GM12801 (cell line): Measurements from ENCODE around the gene ZNF599.

Experiments used
- TF ChIP-seq, protein P1 (sequence below): IDR thresholded peaks from one replicate; pipeline ENCODE4 v1.5.1; 2011; ENCODE audit warnings: control low read depth; ENCODE audit not compliant: insufficient read length; ENCODE audit errors: extremely low read depth

ZNF599 gene

DNA sequence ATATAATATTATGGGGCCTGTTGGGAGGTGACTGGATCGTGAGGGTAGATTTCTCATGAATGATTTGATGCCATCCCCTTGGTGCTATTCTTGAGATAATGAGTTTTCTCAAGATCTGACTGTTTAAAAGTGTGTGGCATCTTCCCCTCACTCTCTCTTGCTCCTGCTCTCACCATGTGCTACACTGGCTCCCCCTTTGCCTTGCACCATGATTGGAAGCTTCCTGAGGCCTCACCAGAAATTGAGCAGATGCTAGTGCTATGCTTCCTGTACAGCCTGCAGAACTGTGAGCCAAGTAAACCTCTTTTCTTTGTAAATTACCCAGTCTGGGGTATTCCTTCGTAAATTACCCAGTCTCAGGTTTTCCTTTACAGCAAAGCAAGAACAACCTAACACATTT lies 1.8 kb upstream of the ZNF599 start:
- TF ChIP-seq, protein P1, sequence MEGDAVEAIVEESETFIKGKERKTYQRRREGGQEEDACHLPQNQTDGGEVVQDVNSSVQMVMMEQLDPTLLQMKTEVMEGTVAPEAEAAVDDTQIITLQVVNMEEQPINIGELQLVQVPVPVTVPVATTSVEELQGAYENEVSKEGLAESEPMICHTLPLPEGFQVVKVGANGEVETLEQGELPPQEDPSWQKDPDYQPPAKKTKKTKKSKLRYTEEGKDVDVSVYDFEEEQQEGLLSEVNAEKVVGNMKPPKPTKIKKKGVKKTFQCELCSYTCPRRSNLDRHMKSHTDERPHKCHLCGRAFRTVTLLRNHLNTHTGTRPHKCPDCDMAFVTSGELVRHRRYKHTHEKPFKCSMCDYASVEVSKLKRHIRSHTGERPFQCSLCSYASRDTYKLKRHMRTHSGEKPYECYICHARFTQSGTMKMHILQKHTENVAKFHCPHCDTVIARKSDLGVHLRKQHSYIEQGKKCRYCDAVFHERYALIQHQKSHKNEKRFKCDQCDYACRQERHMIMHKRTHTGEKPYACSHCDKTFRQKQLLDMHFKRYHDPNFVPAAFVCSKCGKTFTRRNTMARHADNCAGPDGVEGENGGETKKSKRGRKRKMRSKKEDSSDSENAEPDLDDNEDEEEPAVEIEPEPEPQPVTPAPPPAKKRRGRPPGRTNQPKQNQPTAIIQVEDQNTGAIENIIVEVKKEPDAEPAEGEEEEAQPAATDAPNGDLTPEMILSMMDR = no peak

DNA sequence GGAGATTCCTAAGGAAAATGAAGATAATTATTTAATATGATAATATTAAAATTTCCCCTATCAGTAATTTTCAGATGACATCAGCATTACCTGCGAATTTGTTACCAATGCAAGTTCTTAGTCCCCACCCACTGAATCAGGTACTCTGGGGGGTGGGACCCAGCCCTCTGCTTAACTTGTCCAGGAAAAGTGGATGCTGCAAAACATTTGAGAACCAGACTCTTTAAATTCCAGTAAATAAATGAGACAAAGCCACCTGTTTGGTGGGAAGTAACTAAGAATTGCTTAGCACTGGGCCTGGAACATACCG lies 495 bp upstream of the ZNF599 start:
- TF ChIP-seq, protein P1 = no peak

GRCh38 chr19:34767951-34768350 lies 5.1 kb downstream of the ZNF599 start:
- TF ChIP-seq, protein P1 = no peak

DNA sequence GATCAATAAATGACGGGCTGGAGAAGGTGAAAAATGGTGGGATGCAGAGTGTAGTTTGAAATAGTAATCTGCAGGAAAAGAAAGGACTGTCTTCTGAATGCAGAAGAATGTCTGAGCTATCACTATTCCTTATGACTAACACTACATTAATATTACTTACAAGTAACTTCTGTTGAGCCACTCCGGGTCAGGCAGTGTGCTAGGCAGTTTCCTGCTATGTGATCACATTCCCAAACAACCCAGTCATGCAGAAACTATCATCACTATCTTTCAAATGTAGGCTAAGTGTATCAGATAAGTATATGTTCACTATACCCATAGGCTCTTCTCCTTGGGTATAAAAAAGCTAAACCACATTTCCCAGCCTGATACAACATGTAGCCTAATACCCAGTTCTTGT lies 6.6 kb downstream of the ZNF599 start:
- TF ChIP-seq, protein P1 = no peak

DNA sequence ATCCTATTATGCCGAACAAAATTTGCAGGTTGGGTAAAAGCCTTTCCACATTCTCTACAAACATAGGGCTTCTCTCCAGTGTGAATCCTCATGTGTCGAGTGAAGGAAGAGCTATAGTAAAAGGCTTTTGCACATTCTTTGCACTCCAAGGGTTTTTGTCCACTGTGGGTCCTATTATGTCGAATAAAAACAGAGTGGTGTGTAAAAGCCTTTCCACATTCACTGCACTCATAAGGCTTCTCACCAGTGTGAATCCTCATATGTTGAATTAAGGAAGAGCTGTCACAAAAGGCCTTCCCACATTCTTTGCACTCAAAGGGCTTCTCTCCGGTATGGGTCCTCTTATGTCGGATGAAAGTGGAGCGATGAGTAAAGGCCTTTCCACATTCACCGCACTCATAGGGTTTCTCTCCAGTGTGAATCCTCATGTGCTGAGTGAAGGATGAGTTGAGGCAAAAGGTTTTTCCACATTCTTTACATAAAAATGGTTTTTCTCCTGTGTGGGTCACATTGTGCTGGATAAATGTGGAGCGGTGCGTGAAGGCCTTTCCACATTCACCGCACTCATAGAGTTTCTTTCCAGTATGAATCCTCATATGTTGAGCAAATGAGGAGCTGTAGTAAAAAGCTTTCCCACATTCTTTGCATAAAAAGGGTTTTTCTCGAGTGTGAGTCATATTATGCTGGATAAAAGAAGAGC lies 13.6 kb downstream of the ZNF599 start:
- TF ChIP-seq, protein P1 = no peak

DNA sequence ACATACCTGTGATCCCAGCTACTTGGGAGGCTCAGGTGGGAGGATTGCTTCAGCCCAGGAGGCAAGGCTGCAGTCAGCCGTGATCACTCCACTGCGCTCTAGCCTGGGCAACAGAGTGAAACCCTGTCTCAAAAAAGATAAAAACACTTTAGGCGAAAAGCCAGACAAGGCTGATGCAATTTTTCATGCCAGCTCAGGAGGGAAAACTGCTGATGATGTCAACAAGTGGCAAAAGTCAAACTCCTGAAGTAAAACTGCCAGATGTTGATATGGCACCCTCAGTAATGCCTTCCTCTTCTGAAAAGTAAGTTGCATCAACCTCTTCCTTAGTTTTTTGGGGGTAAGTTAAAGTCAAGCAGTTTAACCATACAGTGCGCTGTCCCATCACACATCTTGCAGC lies 15.6 kb downstream of the ZNF599 start:
- TF ChIP-seq, protein P1 = no peak

- TF ChIP-seq, protein P1 = no peak
Observed at GRCh38 chr19:34744896-34745690, 27.9 kb downstream of the ZNF599 start.
